Transverse colon (tissue), 4 donors: ENCODE measurements around the gene ATG16L1. TPM values are rescaled to one million over a fixed set of nuclear protein-coding genes. Genes with fewer than 3 reads are reported as not detected.

Experiments used
- DNase-seq: peaks from one replicate; pipeline ENCODE4 v3.0.0-alpha.2; 2019
- H3K27ac ChIP-seq, 4 donors: fragments of 200-600 bp; sonication (generic); 2 replicates each; pipeline ENCODE4 v1.5.1; 2016 to 2018; ENCODE audit warnings: inconsistent platforms in 4 of 4
- H3K27me3 ChIP-seq: fragments of 200-600 bp; sonication (generic); 2 replicates; pipeline ENCODE4 v1.5.1; 2017; ENCODE audit warnings: inconsistent platforms
- H3K36me3 ChIP-seq, 4 donors: fragments of 200-600 bp; sonication (generic); 2 replicates each; pipeline ENCODE4 v1.5.1; 2017 to 2019; ENCODE audit warnings: inconsistent platforms in 4 of 4
- H3K4me1 ChIP-seq, 4 donors: fragments of 200-600 bp; sonication (generic); 2 replicates each; pipeline ENCODE4 v1.5.1; 2017 to 2020; ENCODE audit warnings: inconsistent platforms in 4 of 4
- H3K4me3 ChIP-seq, 4 donors: fragments of 200-600 bp; sonication (generic); 1 replicate in 1 of 4; 2 replicates in 3 of 4; pipeline versions ENCODE4 v1.5.1 to v1.6.1; 2017 to 2019; ENCODE audit warnings: inconsistent platforms in 4 of 4
- H3K9me3 ChIP-seq, 2 donors: fragments of 200-600 bp; sonication (generic); 2 replicates each; pipeline ENCODE4 v1.5.1; 2017 to 2019; ENCODE audit warnings: inconsistent platforms in 2 of 2
- EP300 ChIP-seq: sonication (generic); formaldehyde crosslinking; IDR thresholded peaks from one replicate; pipeline ENCODE4 v1.6.1; 2017; ENCODE audit warnings: antibody characterized with exemption, low read depth
- POLR2A ChIP-seq: fragments of 450-650 bp; IDR thresholded peaks from one replicate; pipeline ENCODE4 v1.6.1; 2016; ENCODE audit warnings: antibody characterized with exemption, mild to moderate bottlenecking, moderate library complexity
- POLR2AphosphoS5 ChIP-seq, 3 donors: sonication (generic); formaldehyde crosslinking; IDR thresholded peaks; one replicate each; pipeline ENCODE4 v1.6.1; 2016; ENCODE audit warnings: antibody characterized with exemption in 3 of 3
- WGBS, 2 donors: methylation state at CpG; one replicate each; pipeline ENCODE4 v1.1.5; 2018; ENCODE audit warnings: low coverage in 1 of 2; 5-methylcytosine and 5-hydroxymethylcytosine counted together
- in situ Hi-C, 4 donors: fragments of 200-750 bp; cut with MboI; loops; one replicate each; pipeline versions ENCODE4 v1.15.0 to v1.15.1; 2017; ENCODE audit warnings: low sequenced_read_pairs in 3 of 4, low pct_ligation_motif_present in 1 of 4, low pct_unique_long_range_greater_than_20kb in 1 of 4
- intact Hi-C: fragments of 100-400 bp; cut with DNase I; formaldehyde crosslinking; loops from one replicate; pipeline ENCODE4 v1.15.1; 2023; ENCODE audit warnings: low total_unique reads
- total RNA-seq, 4 donors: library from RNA; depleted of rRNA; stranded (reverse); fragments of >200 nt; gene quantifications; one replicate each; pipeline ENCODE4 v1.1.0, GENCODE V29; 2016
- TF ChIP-seq, protein P1 (sequence below), 5 experiments: fragments of 200-600 bp in 3 of 5; fragments of 450-650 bp in 2 of 5; sonication (generic) in 3 of 5; IDR thresholded peaks; 1 replicate in 2 of 5; 2 replicates in 3 of 5; pipeline ENCODE4 v1.5.1; 2016 to 2017; ENCODE audit warnings: antibody characterized with exemption in 5 of 5, inconsistent platforms in 3 of 5, mild to moderate bottlenecking in 2 of 5, moderate library complexity in 1 of 5

Gene ATG16L1
- total RNA-seq, 4 donors from 2014 or later: 10.1 to 101 (median 50.3) TPM

DNA sequence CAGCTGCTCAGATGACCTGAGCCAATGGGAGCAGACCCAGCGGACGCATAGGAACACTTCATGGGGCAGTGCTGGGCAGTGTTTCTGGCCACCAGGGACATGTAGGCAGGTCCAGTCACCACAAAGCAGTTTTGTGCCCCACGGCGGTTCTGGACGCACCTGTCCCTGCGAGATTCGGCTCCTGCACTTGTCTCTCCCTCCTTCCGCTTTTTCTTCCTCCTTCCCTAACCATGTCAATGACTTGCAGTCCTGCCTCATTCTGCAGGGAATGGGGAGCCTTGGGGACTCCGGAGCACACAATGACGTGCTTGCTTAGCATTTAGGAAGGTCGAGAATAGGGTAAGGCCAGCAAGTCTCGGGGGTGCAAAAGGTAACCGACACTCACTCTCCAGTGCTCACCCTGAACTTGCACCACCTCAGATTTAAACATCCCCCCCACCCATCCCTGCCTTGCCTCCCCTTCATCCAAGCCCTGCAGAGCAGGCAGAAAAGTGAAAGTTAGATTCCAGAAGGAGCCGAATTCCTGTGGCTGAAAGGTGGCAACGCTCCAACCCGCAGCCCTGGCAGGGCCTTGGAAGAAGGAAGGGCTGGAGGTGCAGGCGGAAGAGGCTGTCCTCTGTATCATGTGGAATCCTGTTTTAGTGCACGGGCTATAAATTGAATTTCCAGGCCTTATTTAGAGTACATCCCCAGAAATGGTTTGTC is 40.5 kb upstream of the ATG16L1 start:
- no peaks in the 10 kb centered on the region for H3K27me3 ChIP-seq

DNA sequence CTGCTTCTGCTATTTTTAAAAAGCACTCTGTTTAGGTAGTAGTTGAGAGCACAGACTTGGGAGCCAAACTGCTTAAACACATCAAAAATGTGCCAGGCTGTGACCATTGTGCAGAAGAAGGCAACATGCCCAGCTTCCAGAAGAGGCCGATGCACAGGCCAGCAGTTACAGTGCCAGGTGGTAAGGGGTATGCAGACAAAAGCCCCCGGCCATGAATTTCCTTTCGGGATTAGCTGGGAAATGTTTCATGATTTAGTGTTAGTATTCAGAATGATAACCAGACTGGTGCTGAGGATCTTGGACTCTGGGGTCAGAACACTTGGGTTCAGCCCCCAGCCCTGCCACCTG is 40.0 kb upstream of the ATG16L1 start:
- Histone ChIP-seq H3K27ac (peak overlapping the region in 1 of 4 donors; percentile 36), H3K36me3 (no peaks in the 10 kb centered on the region), H3K27me3 (no peaks in the 10 kb centered on the region), H3K4me3 (no peak overlapping the region), H3K9me3 (no peaks in the 10 kb centered on the region), H3K4me1 (peaks cover 0 to 16% (median 4%) of the 10 kb centered on the region in 4 donors)
- TF ChIP-seq, protein P1, sequence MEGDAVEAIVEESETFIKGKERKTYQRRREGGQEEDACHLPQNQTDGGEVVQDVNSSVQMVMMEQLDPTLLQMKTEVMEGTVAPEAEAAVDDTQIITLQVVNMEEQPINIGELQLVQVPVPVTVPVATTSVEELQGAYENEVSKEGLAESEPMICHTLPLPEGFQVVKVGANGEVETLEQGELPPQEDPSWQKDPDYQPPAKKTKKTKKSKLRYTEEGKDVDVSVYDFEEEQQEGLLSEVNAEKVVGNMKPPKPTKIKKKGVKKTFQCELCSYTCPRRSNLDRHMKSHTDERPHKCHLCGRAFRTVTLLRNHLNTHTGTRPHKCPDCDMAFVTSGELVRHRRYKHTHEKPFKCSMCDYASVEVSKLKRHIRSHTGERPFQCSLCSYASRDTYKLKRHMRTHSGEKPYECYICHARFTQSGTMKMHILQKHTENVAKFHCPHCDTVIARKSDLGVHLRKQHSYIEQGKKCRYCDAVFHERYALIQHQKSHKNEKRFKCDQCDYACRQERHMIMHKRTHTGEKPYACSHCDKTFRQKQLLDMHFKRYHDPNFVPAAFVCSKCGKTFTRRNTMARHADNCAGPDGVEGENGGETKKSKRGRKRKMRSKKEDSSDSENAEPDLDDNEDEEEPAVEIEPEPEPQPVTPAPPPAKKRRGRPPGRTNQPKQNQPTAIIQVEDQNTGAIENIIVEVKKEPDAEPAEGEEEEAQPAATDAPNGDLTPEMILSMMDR (IDR thresholded peaks at IDR 0.05): no peak
- TF ChIP-seq POLR2AphosphoS5 (IDR thresholded peaks at IDR 0.05): no peak
- TF ChIP-seq EP300: no peak
- no peak for TF ChIP-seq POLR2A
- intact Hi-C loops: no loop called here
- 70% methylated on average over 3 of the region's 3 CpGs; no CpG with 5 or more reads in 1 of the 2 donors for WGBS, 2 donors
- no peak for DNase-seq
- in situ Hi-C loops: no loop called here

More for the DNA sequence above, 40.5 kb upstream of the ATG16L1 start:
- H3K4me3 ChIP-seq: no peak overlapping the region
- H3K27ac ChIP-seq: peak overlapping the region in 2 of 4 donors; percentile 10 to 36
- intact Hi-C loops (no loop called here), in situ Hi-C loops (no loop called here)
- peaks cover 0 to 16% (median 4%) of the 10 kb centered on the region in 4 donors for H3K4me1 ChIP-seq
- TF ChIP-seq EP300: no peak
- no peaks in the 10 kb centered on the region for H3K9me3 ChIP-seq
- WGBS, 2 donors: 62 to 80% methylated on average over 9 to 18 of the region's 18 CpGs
- H3K36me3 ChIP-seq: no peaks in the 10 kb centered on the region
- peak; percentile 63 for DNase-seq

DNA sequence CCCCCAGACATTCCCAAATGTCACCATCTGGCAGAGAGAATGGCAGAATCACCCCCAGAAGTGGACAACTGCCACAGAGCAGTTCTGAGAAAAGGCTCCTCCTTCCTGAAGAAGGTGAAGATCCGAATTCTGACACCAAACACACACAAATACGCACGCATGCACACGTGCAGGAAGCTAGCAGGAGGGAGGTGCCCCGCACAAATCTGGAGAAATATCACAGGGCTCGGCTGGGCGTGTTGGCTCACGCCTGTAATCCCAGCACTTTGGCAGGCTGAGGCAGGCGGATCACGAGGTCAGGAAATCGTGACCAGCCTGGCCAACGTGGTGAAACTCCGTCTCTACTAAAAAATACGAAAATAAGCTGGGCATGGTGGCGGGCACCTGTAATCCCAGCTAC is 38.5 kb upstream of the ATG16L1 start:
- H3K9me3 ChIP-seq: no peaks in the 10 kb centered on the region
- intact Hi-C loops (no loop called here), in situ Hi-C loops (no loop called here)
- H3K4me1 ChIP-seq: peaks cover 0 to 16% (median 4%) of the 10 kb centered on the region in 4 donors
- H3K4me3 ChIP-seq: no peak overlapping the region
- TF ChIP-seq EP300 (no peak), POLR2AphosphoS5 (IDR thresholded peaks at IDR 0.05) (no peak), POLR2A (no peak)
- TF ChIP-seq, protein P1 (IDR thresholded peaks at IDR 0.05): no peak
- no peaks in the 10 kb centered on the region for H3K36me3 ChIP-seq
- no peak for DNase-seq
- 88 to 93% methylated on average over 3 to 15 of the region's 15 CpGs for WGBS, 2 donors
- no peak overlapping the region for H3K27ac ChIP-seq
- H3K27me3 ChIP-seq: no peaks in the 10 kb centered on the region

DNA sequence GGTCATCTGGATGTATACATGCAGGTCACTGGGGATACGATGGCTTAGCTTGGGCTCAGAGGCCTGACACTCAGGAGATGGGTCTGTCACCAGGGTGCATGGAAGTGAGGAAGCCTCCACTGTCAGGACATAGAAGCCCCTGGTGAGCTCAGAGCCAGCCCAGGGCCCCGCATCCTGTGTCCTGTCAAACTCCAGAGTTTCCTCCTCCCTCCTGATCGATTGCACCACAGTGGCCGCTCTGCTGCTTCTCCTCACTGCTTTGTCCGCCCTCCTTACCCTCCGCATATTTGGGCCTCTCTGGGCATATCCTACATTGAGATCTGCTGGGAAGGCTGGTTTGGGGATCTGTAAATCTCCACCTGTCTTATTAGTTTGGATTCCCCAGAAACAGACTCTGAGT is 37.5 kb upstream of the ATG16L1 start:
- WGBS, 2 donors: 89% methylated on average over 6 of the region's 6 CpGs; no CpG with 5 or more reads in 1 of the 2 donors
- in situ Hi-C loops (no loop called here), intact Hi-C loops (no loop called here)
- Histone ChIP-seq H3K9me3 (no peaks in the 10 kb centered on the region), H3K27ac (no peak overlapping the region), H3K27me3 (no peaks in the 10 kb centered on the region), H3K36me3 (no peaks in the 10 kb centered on the region), H3K4me3 (no peak overlapping the region), H3K4me1 (peaks cover 0 to 16% (median 4%) of the 10 kb centered on the region in 4 donors)
- no peak for DNase-seq
- TF ChIP-seq EP300 (no peak), POLR2AphosphoS5 (IDR thresholded peaks at IDR 0.05) (no peak), POLR2A (no peak)
- TF ChIP-seq, protein P1 (IDR thresholded peaks at IDR 0.05): no peak
